Stimulated activated CD4-positive, alpha-beta T cell treated with anti-CD3 and anti-CD28 coated beads, Interleukin-4, amount 100 ng/mL, for 48 hours (primary cell): ENCODE results near the gene POC1A.
"Not testable (repeated sequence)": the region's sequence is repeated elsewhere in the genome, so short reads cannot be mapped to it uniquely, and the experiment has no call there.

Source experiments
- DNase-seq, 2 donors: peaks; one replicate each; pipeline ENCODE4 v3.0.0-alpha.2; 2020; ENCODE audit warnings: low read depth in 2 of 2

The POC1A gene

DNA sequence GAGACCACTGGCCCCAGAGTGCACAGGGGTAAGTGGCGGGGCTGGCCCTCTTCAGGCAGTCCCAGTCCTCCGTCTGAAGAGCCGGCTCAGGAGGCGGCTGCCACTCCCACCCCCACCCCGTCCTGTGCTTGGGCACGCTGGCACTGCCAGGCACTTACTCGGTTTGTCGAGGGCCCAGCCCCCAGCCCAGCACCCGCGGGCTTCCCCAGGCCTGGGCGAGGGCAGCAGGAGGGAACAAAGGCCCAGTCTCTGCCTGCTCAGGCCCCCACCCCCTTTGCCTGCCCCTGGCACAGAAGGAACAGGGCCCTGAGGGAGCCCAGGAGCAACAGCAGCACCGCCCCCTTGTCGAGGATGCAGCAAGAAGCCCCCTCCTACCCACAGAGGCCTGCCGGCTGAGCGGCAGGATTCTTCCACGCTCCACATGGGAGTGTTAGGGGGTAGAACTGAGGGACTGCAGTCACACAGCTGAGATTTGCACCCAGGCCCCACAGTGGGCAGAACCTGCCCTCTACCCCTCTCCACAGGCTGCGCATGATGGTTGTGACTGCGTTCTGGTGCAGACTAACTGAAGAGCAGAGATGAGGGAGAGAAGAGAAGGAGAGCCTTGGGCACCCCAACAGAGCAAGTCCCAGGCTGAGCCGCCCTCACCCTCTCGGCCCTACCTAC lies 106.8 kb downstream of the POC1A start:
- DNase-seq, result no peak

DNA sequence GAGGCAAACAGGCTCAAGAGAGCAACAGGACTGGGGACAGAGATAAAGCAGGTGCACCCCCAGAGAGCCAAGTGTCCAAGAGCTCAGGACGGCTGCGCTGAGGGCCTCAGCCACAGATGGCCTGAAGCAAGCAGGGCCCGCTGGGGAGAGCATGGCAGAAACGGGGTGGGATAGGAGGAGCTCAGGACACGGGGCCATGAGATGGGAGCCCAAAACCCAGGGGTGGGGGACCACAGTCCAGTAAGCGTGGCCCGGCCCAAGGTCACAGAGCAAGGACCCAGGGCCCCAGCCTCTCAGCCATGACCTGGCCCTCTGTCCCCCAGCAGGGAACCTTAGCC lies 107.4 kb downstream of the POC1A start:
- no peak for DNase-seq

DNA sequence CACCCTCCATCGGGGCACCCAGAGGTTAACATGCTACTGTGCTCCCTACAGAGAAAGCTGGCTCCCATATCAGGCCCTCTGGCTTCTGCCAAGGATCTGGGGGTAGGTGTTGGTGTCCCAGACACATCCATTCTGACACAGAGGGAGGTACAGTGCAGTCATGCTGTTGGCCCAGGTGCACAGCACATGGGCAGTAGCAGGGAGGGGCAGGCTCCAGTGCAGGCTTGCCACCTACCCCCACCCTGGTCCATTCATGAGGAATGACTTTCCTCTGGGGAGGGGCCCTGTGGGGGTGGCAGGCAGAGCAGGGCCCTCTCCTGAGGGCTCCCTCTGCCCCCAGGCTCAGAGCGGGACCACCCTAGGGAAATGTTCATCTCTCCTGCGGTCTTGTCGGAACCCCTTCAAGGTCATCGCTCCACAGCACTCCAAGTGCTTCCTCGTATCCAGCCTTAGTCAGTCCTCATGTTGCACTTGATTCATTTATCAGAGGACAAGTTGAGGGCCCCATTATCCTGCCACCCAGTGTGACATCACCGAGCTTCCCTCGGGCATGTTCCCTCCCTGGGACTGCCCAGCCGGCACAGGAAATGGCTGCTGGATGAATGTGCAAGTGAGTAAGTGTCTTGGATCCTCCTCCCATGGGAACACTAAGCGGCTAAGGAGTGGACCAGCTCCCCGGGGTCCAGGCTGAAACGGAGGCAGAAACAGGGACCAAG lies 107.9 kb downstream of the POC1A start:
- no peak for DNase-seq

DNA sequence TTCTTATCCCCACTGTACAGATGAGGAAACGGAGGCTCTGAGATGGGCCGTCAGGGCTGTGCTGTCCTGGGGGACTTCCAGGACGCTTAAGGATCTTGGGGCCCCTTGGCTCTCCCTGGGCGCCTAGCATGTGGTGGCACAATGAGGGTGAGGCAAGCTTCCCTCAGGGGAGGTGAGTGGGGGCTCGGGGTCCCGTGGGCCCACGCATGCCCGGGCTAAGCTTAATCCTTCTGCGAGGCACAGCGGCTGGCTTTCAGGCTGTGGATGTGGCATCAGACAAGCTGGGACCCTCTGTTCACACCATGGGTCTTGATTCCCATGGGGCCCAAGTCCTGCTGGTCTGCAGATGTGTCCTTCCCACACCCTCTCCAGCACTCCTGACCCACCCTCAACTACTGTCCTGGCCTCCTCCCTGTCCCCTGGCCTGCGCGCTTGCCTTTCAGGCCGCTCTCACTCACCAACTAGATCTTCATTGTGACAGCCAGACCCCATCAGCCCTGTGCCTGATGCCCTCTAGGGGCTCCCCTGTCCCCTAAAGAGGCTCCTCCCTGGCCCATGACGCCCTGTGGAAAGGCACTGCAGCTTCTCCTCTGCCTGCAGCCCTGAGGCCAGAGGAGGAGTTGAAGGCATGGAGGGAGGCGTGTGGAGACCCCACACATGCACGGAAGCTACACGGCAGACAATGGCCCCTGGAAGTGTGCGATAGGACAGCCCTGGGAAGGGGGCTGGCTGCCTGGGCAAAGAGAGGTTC lies 109.2 kb downstream of the POC1A start:
- no peak for DNase-seq

DNA sequence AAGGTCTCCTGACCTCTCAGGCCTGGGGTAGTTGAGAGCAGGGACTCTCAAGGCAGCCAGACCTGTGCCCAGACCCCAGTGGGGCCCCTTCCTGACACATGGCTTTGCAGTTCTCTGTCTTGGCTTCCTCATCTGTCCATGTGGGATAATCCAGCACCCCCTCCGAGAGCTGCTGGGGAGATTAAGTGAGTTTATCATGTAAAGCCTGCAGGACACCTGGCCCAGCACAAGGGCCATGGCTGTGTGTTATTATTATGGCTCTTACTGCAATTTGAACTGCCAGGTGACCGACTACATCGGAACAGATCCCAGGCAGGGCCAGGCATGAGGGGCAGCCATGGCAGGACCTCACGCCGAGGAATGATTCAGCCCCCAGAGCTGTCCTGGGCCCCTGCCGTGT lies 110.5 kb downstream of the POC1A start:
- no peak for DNase-seq

DNA sequence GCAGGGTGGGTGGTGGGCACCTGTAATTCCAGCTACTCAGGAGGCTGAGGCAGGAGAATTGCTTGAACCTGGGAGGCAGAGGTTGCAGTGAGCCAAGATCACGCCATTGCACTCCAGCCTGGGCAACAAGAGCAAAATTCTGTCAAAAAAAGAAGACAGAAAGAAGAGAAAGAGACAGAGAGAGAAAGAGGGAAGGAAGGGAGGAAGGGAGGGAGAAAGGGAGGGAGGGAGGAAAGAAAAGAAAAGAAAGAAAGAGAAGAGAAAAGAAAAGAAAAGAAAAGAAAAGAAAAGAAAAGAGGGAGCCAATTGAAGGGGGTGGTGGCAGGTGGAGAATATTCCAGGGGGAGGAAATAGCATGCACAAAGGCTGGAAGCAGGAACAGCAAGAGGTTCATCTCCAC lies 111.2 kb downstream of the POC1A start:
- DNase-seq, result not testable (repeated sequence)

DNA sequence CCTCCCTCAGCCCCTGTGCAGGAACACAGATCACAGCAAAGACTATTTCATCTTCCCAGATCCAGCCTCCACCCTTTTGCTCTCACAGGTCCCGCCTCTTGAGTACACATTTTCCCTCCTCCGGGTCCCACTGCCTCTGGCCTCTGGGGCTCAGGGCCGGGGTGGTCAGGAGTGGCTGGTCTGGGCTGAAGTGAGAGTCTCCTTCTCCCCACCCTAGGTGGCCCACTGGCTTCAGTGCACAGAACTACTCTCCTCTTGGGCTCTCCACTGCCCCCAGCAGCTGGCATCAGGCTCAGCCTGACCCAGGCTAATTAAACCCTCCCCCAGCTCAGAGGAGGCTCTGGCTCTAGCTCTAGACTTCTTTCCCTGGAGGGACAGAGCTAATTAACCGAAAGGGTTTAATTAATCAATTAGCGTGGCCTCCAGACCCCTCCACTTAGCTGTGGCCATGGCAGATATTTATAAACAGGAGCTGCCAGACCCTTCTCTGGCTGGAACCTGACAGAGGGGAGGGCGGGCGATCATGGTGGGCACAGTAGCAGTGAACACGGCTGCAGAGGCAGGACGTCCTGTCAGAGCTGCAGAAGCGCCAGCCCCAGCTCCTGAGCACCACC lies 113.0 kb downstream of the POC1A start:
- no peak for DNase-seq

DNA sequence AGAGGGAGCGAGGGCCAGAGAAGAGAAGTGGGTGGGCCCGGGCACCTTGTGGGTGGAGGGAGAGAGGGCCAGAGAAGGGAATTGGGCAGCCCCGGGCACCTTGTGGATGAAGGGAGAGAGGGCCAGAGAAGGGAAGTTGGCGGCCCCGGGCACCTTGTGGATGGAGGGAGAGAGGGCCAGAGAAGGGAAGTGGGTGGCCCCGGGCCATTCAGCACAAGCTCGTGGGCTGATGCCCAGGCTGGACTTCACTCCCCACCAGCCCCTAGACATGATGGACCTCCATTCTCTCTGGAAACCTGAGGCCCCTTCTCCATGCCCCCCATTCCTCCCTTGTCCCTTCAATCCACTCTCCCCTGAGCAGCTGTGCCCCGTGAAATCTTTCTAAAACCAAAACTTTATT lies 113.6 kb downstream of the POC1A start:
- no peak for DNase-seq

DNA sequence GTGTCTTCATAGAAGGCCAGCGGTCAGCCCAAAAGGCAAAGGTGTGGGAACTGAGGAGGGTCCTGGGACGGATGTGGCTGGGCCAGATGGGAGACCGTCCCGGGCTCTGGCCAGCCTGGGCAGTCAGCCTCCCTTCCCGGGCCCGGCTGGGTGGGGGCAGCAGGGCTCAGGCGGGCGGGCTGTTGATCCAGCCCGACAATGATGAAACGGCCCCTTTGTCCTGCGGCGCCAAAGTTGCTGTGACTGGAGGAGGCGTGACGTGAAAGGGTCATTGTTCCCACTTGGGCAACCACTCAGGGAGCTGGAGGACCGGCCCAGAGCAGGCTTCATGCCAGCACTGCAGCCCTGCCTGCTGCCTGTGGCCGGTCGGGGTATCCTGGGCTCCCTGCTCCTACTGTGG lies 114.4 kb downstream of the POC1A start:
- DNase-seq, result no peak

DNA sequence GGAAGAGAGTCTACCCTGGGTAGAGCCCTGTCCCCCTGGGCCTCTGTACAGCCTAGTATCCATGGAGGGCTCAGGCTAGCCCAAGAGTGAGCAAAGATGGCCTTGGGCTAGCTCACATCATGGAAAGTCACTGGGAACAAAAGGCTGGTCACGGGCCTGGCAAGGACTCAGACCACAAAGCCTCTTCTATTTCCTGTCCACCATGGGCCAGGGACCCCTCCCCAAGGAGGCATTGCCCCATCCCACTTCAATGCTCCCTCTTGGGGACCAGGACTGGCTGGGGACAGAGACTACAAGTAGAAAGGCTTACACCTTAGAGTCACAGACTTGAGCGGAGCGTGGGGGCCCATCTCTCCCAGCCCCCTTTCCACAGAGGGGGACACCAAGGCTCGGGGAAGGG lies 114.8 kb downstream of the POC1A start:
- no peak for DNase-seq

DNA sequence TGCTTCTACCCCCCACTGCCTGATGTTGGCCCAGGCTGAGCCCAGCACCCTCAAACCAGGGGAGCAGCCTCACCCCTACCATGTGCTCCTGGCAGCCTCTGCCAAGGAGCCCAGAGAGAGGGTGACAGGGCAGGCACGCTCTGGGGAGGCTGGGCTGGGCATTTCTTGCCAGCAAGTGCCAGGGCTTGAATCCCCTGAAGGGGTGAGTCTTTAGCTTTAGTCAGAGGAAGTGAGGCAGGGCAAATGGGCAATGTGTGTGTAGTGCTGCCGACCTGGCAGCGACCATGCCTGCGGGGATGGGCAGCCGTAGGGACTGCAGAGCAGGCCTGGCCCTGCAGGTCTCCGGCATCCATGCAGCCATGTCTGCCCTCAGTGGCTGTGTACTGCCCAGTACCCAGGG lies 116.0 kb downstream of the POC1A start:
- no peak for DNase-seq

DNA sequence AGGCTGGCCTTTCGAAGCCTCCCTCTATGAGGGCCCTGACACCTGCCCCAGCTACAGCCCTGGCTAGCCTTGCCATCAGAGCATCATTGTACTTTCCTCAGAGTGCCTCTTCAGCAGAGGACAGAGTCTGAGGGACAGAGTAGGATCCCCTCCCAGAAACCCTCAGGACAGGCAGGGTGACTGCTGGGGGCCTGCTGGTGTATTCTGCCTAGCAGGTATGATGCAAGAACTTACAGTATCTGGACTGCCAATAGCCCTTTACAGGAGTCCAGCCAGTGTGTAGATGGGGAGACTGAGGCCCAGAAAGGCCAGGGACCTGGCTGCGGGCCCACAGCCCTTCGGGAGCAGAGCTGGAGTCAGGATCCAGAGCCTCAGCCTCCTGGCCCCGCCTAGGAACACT lies 116.9 kb downstream of the POC1A start:
- DNase-seq, result no peak

DNA sequence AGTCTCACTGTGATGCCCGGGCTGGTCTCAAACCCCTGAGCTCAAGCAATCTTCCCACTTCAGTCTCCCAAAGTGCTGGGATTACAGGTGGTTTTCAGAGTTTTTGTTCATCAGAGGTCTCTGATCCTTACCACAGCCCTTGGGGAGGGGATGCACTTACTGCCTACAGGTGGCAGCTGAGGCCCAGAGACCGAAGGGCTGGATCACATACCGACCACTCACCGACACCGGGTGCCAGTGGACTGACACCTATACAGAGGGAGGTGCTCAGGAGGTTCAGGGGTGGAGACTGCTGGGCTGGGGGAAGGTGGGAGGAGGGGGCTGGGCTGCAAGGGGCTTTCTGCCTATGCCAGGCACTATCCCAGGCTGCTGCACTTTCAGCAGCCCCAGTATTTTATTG lies 117.4 kb downstream of the POC1A start:
- DNase-seq, result no peak

DNA sequence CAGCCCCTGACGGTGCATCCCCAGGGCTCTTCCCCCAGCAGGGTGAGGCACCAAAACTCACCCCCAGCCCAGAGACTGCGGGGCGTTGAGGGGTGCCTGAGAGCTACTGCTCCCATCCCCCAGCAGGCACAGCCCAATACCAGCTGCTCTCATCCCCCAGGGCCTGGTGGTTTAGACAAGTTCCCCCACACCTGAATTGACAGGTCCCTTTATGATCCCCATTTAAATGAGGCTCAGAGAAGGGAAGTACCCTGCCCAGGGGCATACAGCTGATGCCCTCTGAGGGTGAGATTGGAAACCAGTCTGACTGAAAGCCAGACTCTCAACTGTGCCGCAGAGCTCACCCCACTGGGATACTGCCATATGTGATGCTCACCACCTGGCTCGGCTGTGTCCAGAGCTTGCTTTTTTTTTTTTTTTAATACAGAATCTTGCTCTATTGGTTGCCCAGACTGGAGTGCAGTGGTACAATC lies 118.0 kb downstream of the POC1A start:
- DNase-seq, result no peak

DNA sequence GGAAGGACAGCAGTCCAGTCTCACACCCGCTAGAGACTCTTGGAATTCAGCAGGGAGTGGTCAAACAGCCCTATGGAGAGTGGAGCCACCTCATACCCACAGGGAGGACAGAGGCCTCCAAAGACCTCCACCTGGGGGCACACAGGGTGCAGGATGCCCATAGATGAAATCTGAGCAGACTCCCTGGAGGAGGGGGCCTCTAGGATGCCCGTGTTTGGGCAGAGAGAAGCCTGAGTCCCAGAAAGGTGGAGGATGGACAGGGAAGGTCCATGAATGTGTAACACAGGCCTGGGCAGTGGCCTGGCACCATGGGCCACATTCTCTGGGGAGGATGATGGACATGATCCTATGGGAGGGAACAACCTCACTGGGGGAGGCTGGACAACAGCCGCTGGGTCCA lies 119.6 kb downstream of the POC1A start:
- DNase-seq, result no peak

DNA sequence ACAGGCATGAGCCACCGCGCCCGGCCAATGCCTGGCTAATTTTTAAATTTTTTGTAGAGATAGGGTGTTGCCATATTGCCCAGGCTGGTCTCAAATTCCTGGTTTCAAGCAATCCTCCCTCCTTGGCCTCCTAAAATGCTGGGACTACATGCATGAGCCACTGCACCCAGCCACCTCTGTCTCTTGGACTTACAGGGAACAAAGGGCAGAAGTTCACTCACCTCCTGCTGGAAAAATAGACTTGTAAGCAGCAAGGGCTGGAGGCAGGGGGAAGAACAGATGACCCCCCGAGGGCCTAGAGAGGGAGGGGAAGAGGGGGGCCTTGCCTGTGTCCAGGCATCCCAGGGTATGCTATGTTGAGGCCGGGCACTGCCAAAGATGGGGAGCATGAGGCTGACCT lies 120.0 kb downstream of the POC1A start:
- DNase-seq, result no peak

DNA sequence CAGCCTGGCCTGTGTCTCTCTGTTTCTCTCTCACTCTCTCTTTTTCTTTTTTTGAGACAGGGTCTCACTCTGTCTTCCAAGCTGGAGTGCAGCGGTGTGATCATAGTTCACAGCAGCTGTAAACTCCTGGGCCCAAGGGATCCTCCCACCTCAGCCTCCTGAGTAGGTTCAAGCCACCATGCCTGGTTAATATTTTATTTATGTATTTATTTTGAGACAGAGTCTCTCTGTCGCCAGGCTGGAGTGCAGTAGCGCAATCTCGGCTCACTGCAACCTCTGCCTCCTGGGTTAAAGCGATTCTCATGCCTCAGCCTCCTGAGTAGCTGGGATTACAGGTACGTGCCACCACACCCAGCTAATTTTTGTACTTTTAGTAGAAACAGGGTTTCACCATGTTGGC lies 120.5 kb downstream of the POC1A start:
- not testable (repeated sequence) for DNase-seq

DNA sequence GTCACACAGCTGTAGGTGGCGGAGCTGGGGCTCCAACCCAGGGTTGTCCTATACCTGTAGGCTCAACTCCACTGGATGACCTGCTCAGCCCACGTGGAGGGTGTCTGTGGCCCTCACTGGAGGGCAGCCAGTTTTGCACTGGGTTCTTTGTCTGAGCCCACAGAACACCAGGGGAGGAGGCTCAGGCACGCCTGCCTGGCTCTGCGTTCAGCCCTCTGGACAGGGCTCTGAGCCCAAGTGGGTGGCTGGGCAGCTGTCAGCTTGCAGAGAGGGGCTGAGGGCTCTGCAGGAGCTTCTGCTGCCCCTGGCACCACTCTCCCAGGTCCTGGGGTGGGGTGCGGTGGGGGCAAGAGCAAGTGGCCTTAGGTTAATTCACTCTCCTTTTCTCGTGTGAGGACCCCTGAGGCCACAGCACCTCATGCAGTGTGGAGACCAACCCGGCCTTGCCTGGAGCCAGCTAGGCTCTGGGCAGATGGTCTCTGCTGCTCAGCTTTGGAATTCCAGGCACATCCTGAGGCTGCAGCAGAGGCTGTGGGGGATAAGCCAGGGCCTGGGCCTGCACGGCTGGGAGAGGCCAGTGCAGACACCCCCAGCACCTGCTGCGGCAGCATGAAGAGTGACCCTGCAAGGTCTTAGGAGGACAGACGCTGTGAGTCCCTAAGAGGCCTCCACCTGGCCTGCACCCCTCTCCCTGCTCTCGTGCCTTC lies 121.4 kb downstream of the POC1A start:
- no peak for DNase-seq

DNA sequence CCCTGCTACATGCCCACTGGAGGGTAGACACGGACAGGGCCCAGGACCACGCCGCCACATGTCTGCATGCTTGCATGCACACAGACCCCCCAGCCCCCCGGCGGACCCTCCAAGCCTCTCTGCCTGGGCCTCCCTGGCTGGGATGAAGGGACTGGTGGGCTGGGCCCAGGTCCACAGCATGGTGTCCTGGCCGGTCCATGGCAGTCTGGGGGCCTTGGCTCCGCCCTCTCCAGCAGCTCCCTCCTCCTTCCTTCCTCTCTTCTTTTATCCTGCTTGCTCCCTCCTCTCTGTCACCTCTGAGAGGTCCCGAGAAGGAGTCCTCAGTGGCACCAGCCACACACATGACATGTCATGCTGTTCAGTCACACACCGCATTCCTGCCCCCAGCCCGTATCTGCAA lies 122.3 kb downstream of the POC1A start:
- DNase-seq, result no peak

DNA sequence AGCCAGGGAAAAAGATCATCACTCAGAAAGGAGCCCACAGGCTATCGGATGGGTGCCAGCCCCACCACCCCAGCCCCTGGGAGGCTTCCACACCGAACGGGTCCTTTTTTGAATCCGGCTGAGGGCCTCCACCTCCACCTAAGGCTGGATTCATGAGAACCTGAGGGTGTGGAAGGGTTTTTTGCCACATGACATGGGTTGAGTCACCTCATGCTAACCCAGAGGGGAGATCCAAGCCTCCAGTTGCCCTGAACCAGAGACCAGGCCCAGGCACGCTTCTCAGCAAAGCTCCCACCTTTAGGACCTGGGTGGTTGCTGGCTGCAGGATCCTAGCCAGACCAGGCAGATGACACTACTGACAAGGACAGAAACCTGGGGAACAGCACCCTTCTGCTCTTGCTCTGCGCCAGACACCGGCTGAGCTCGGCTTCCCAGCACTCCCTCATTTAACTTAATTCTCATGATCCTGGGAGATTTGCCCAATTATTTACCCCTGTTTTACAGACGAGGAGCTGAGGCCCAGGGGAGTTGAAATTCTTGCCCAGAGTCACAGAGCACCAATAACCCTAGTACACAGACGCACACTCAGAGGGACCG lies 123.4 kb downstream of the POC1A start:
- DNase-seq, result no peak

DNA sequence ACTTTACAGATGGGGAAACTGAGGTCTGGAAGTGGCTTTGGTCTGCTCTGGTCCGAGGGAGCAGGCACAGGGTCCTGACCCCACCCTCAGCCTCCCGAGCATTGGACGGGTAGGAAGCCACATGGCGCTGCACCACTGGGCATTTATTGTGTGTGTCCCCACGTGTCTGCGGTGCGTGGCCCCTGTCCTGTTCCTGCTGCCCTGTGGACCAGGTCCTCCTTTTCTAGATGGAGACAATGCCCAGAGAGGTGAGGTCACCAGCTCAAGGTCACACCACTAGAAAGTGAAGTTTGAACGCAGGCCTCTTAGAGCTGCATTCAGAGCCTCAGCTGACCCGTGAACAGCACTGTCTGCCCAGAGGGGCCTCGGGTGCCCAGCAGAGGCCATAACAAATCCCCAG lies 124.7 kb downstream of the POC1A start:
- no peak for DNase-seq

DNA sequence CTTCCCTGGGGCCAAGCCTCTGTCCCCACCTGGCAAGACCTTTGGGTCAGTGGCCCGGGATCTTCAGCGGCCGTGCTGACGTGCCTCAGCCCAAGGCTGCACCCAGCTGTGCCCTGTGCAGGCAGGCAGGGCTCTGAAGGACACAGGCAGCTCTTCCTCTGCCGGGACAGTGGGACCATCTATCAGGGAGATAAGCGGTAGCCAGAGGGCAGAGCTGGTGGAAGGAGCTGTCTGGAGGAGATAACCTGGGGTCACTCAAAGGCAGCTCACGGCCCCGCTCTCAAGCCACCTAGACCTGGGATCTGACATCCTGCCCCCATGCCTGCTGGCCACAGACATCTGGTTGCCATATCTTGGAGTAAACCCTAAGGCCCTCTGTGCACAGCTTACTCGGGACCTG lies 125.2 kb downstream of the POC1A start:
- DNase-seq, result no peak
